Stimulated activated CD4-positive, alpha-beta T cell treated with anti-CD3 and anti-CD28 coated beads, Interleukin-15, amount 100 ng/mL, for 1 hour (primary cell): ENCODE measurements around the gene AASS.
"Not testable (repeated sequence)": the region's sequence is repeated elsewhere in the genome, so short reads cannot be mapped to it uniquely, and the experiment has no call there.

Experiments
- DNase-seq, 2 donors: peaks; one replicate each; pipeline ENCODE4 v3.0.0-alpha.2; 2020; ENCODE audit warnings: low read depth in 1 of 2, low spot score in 1 of 2

Gene AASS

GRCh38 chr7:122143751-122144711 lies at the start of gene AASS:
Gene AASS (minus strand): TSS chr7:122144249. CDS start chr7:122133726, 10,523 bp downstream.
- peak; percentile 28 to 65 for DNase-seq

DNA sequence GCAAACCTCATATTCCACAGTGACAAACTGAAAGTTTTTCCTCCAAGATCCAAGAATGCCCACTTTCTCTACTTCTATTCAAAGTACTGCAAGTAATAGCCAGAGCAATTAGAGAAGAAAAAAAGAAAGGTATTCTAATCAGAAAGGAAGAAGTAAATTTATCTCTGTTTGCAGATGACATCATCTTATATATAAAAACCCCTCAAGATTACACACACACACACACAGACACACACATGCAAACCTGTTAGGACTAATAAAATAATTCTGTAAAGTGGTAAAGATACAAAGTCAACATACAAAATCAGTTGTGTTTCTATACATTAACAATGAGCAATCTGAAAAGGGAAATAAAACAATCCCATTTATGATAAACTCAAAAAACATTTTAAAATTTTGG lies 44.7 kb upstream of the AASS start:
- DNase-seq: no peak

DNA sequence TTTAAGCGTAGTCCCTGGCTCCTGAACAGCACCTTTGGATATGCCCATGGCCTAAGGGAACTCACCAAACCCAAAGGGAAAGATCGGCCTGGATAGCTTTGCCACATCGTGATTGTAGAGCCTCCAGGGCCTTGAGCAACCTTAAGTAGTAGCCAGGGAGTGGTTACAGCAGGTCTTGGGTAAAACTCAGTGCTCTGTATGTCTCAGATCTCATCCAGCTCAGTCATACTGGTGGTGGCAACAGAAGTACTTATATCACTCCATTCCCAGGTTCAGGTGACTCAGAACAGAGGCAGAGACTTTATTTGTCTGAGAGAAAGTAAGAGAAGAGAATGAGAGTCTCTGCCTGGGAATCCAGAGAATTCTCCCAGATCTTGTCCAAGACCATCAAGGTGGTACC lies 39.1 kb upstream of the AASS start:
- DNase-seq: no peak

- no peak for DNase-seq
Observed at GRCh38 chr7:122182081-122182480, 38.0 kb upstream of the AASS start.

DNA sequence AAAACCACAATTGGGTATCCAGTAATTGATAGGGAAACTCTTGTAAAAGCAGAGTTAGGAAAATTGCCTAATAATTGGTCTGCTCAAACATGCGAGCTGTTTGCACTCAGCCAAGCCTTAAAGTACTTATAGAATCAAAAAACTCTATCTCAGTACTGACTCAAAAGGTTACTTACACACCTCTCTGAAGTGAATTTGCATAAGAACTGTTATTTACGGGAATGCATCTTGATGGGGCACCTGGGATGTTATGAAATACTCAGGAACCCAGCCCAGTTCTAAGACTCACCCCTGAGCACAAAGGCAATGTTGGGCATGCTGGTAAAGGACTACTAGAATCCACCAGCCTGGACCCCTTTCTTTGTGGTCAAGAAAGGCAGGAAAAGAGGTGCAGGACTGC lies 28.1 kb upstream of the AASS start:
- DNase-seq: not testable (repeated sequence)

DNA sequence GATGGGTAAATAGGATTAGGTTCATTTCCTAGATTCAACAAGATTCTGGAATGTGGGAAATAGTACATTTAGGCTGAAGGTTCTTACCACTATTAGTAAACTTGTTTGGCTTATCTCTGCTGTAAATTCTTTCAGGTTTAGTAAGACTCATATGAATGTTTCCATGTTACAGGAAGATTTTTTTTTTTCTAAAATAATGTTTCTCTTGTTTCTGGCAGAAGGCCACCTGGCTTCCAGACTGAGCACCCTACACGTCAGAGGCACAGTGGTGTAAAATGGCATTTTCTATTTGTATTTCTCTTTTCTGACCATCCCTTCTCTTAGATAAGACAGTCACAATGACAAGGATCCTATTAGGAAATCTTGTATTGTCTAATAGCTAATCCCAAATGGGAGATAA lies 22.7 kb upstream of the AASS start:
- DNase-seq: no peak

GRCh38 chr7:122166275-122166674 lies 22.2 kb upstream of the AASS start:
- DNase-seq: no peak

- DNase-seq: no peak
Observed at GRCh38 chr7:122161628-122162027, 17.6 kb upstream of the AASS start.

DNA sequence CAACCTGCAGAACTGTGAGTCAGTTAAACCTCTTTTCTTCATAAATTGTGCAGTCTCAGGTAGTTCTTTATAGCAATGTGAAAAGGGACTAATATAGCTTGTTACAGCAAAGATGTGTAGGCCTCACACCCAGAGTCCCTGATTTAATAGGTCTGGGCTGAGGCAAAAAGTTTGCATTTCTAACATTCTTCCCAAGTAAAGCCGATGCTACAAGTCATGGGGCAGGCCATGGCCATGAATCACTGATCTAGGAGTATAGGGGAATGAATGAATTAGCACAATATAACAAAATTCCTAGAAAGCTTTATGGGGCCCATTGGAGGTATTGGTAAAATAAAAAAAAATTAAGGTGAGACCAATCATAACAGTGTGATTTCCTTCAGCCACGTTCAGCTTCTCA lies 11.5 kb upstream of the AASS start:
- no peak for DNase-seq

- DNase-seq: no peak
Observed at GRCh38 chr7:122148878-122149277, 4.8 kb upstream of the AASS start.

DNA sequence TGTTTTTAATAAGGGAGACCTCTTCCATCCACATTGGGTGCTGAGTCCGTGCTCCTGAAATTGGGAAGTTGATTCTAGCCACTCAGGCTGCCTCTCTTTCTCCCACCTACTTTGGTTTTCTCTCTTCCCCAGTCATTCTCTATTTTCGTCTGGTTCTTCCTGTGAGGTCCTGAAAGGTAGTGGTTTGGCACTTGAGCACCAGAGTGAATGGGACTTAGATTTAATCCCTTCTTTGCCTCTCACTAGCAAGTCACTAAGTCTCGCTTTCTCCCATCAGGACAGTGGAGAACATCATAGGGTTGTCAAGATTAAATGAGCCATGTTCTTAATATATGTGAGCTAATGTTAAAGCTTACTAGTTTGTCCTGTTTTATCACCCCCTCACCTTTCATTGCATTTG lies 4.0 kb upstream of the AASS start:
- DNase-seq: no peak

DNA sequence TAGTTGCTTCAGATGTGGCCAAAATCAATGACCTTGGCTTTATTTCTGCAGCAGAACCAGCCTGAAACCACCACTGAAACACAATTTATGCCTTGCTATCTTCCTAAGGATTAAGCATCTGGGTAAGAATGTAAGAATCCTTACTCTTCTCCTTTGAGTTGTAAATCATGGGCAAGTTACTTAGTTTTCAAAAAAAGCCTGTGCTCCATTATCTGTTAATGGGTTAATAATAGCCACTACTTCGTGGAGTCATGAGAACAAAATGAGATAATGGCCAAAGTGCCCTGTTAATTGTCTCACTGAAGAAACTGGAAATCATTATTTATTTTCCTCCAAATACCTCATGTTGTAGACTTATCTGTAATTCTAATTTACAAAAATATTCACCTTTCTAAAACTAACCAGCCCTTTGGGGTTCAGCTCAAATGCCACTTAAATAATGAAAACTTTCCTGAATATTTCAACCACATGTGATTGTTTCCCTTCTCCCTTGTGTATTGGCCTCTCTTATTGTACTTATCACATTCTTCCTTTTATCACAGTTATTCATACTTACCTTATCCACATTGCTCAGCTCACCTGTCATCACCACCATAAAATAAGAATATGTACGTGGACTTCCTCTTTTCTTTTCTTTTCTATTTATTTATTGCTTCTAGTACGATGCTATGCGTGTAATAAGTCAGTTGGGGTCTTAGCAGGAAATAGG lies 2.0 kb upstream of the AASS start:
- DNase-seq: no peak

DNA sequence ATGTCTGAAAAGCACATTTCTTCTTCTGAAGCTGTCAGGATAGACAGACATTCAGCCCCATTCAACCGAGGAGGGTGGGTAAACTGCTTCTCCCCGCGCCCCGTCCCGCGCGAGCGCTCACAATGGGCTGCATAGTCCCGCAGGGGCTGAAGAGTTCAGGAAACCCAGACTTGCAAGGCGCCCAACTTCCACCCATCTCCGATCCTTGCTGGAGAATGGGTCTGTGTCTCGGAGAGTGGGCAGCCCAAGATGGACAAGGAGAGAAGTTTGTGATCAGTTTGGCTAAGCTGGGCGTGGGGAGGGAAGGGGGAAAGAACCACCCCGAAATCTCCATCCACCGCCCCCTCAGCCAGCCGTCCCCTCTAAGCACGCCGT lies 686 bp downstream of the AASS start:
- DNase-seq: peak in 1 of 2 donors; percentile 3

- no peak for DNase-seq
Observed at GRCh38 chr7:122140918-122141317, 3.1 kb downstream of the AASS start.

DNA sequence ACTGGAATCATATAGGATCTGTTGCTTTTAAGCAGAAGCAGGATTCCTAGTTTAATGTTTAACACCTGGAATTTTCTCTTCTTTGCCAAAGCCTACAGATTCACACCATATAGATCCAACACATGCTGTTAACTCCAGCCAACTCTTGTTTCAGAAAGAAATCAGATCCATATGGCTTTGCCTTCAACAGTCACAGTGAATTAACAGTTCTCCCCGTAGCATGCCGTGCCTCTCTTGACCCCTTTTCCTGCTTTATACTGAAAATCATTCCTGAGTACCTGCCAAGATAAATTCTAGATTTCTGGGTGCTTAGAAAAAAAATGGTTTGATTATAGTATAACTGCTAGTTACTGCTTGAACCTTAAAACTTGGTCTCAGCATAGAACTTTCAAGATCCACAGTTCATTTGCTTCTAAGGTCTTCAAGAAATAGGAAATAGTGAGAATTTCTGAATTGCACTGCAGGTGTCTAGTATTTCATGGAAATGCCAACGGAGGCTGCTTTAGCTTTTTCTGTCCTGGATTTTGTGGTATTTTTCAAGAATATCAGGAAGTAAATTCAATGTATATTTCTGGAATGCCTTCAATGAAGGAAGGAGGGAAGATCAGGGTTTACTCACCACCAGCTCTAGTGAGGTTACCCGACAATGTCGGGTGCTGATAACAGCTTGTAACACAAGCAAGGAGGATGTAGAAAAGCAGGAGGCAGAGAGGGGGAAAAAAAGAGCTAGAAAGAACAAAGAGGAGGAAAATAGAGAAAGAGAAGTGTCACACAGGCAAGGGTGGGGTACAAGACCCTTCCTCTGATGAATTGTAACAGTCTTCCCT lies 6.6 kb downstream of the AASS start:
- no peak for DNase-seq

- no peak for DNase-seq
Observed at GRCh38 chr7:122136639-122137245, 7.3 kb downstream of the AASS start.

DNA sequence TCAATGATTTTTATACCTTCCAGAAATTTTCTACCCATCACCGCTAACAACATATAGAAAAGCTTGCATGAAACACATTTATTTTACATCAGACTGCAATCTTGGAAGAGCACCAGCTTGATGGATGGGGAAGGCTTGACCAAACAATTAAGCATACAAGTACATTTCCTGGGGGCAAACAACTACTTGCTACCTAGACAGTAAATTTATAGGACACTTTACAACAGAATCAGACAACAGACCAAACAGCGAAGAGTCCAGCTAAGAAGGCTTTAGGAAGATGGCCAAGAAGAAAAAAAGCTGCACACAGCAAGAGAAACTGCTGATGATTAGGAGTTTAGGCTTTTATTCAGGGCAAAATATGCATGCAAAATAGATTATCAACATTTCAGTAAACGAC lies 8.0 kb downstream of the AASS start:
- DNase-seq: no peak

DNA sequence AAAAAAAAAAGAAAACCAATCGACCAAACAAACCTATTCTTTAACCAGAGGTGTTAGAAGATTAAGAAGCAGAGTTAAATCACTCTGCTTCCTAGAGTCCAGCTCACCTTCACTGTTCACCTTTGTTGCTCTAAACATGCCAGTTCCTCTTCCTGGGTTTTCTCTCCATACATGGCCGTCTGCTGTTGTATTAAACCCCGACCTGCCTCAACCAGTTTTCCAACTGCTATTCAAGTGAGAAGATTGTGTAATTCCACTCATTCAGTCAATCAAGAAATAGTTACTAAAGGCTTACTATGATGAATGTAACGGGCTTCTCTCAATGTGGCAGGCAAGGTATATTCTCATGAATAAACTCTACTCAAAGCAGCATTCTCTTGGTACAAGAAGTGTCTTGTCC lies 8.8 kb downstream of the AASS start:
- DNase-seq: no peak

- DNase-seq: not testable (repeated sequence)
Observed at GRCh38 chr7:122134793-122135192, 9.3 kb downstream of the AASS start.

DNA sequence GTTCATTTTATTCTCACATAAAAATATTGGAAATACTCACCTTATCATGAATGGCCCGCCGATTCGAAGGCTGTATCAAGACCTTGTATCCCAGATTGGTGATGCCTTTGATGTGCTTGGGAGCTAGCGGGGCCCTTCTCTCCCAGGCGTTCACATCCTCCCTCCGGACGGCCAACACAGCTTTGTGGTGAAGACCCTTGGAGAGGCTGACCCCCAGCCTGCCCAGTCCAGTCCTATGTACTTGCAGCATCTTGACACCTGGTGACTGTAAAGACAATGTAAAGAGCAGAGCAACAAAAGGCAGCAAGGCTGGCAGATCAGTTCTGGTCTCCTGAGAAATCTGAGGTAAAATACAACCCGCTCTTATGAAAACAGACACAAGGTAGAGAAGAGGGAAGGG lies 10.6 kb downstream of the AASS start:
- no peak for DNase-seq

DNA sequence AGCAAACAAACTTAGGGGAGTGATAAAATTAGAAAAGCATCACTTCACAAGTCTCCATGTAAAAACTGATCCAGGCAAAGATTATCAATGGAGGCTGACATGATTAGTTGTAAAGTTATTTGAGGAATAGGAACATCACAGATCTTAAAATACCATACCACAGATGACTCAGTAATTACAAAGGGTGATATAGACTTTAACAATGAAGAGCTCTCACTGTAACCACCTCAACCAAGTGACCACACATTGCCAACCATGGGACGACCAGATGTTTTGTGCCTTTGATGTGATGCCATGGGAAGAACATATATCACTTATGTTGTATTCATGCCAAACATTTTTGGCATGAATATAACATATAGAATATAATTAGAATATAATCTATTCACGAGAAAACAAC lies 11.7 kb downstream of the AASS start:
- no peak for DNase-seq
